Suppressor macrophage treated with lipopolysaccharide for 1 hour (primary cell): ENCODE measurements around the gene SVOP.
"Not testable (repeated sequence)": the region's sequence is repeated elsewhere in the genome, so short reads cannot be mapped to it uniquely, and the experiment has no call there.

Experiments
- DNase-seq, 3 donors: peaks; one replicate each; pipeline ENCODE4 v3.0.0-alpha.2; 2020 to 2022

The SVOP gene

GRCh38 chr12:109020796-109021380 is at the start of gene SVOP:
SVOP (minus strand) TSS chr12:109021068; CDS start chr12:109020868, 200 bp downstream.
- DNase-seq: peak; percentile 84 to 93 (median 89)

DNA sequence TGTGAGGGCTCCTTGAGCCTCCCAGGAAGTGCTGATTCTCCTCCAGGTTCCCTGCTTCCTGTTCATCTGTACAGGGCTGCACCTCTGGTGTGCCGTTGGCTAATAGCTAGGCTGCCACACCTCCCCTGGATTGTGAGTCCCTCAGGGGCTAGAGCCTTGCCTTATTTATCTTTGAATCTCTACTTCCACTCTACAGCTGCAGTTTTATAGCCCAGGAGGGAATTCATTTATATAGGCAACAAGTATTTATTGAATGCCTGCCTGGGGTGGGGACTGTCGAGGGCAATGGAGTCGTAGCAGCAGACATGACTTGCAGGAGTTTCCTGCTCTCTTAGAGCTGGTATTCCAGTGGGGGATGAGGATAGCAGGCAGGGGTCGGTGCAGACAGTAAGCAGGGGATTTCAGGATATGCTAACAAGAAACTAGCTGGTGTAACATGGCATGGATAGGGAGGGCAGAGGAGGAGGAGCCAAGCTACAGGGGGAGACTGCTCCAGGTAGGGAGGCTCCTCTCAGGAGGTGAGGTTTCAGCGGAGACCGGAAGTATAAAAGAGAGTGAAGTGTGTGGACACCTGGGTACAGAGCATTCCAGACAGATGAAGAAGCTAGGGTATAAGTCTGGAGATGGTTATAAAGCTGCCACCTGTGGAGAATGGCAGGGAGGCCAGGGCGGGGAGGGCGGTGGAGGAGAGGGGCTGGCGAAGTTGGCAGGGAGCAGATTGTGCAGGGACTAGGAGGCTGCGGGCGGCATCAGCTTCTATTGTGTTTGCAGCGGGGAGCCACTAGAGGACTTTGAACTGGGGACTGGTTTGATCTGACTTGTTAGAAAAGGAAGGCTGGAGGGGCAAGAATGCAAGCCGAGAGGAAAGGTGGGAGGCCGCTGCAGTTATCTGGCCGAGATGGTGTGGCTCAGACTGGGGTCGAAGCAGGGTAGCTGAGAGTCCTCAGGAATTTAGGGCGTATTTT is 48.7 kb upstream of the SVOP start:
- DNase-seq: no peak

- no peak for DNase-seq
Observed at GRCh38 chr12:109065853-109066193, 45.0 kb upstream of the SVOP start.

DNA sequence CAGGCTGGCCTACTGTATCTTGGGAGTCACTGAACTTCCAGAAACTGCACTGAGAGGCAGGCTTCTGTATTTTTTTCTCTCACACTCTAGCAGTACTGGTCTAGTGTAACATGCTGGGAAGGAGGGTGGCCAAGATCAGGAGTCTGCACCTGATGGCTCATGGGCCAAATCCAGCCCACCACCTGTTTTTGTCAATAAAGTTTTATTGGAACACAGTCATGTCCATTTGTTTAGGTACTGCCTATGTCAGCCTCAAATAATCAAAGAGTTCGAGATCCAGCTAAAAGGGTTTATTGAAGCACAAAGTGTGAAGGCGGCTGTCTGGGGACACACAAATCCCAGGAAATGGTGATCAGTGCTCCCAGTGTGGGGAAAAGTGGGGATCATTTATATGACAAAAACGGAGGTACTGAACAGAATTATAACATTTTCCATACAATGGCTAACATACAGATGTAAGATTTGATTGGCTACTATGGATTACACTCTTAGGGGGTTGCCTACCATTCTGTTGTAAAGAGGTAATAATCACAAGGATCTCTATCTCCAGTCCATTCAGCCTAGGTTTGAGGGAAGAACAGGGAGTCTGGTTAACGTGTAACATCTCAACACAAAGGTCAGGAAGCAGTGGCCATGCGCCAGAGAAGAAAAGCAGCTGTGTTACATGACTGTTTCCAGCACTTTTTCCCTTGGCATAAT is 44.4 kb upstream of the SVOP start:
- no peak for DNase-seq

DNA sequence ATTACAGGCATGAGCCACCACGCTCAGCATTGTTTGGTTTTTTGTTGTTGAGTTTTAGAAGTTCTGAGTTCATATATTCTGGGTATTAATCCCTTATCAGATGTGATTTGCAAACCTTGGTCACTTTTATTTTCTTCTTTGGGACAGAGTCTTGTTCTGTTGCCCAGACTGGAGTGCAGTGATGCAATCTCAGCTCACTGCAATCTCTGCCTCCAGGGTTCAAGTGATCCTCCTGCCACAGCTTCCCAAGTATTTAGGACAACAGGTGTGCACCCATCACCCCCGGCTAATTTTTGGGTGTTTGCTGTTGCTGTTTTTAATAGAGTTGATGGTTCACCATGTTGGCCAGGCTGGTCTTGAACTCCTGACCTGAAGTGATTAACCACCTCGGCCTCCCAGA is 43.3 kb upstream of the SVOP start:
- DNase-seq: no peak

GRCh38 chr12:109058773-109059172 is 37.9 kb upstream of the SVOP start:
- DNase-seq: no peak

GRCh38 chr12:109057376-109057775 is 36.5 kb upstream of the SVOP start:
- no peak for DNase-seq

GRCh38 chr12:109056891-109057290 is 36.0 kb upstream of the SVOP start:
- no peak for DNase-seq

DNA sequence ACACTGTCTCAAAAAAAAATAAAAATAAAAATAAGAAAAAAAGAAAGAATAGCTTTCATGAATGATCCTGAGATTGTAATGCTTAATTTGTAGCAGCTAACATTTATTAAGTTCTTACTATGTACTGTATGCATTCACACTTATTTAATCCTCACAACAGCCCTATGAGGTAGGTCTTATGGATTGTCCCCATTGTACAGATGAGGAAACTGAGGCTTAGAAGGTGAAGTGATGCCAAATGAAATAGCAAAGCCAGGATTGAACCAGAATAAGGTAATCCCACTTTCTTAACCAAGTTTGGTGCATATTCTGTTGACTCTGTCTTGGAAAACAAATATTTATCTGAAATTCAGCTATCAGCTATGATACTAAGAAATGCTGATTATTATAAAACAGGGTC is 33.7 kb upstream of the SVOP start:
- no peak for DNase-seq

- not testable (repeated sequence) for DNase-seq
Observed at GRCh38 chr12:109054124-109054513, 33.3 kb upstream of the SVOP start.

DNA sequence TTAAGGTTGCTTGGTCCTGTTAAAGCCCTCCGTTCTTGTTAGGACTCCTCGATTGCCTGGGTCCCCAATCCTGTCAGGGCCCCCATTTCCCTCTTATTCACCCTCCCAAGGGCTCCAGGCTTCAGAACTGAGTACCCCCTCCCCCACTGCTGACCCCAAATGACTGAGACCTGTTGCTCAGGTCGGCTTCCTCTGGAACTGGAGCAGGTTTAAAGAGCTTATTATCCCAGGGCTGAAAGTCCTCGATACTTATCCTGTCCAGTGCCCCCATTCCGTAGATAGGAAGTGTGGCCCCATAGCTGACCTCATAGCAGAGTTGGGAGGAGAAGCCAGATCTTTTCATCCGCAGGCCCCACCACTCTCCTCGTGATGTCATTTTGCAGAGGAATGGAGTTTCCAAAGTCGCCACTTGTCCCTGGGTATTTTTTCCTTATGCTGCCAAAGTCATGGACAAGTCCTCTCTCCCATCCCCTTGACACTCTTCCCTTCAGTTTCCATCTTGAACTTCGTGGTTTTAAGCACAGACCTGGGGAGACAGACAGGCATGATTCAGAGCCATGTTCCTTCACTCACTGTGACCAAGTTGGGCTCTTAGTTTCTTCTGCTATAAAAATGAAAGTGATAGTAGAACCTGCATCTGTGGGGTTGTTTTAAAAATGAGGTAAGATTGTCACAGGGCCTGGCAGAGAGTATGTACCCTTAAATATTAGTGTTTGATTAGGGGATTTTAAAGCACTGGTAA is 32.7 kb upstream of the SVOP start:
- peak; percentile 67 to 87 (median 68) for DNase-seq

- peak; percentile 88 to 93 (median 90) for DNase-seq
Observed at GRCh38 chr12:109052414-109053323, 31.8 kb upstream of the SVOP start, which contains the start of gene USP30. USP30 (plus strand) TSS chr12:109052576; CDS start chr12:109052679, 103 bp downstream.

GRCh38 chr12:109052097-109052413 is 31.2 kb upstream of the SVOP start:
- no peak for DNase-seq

GRCh38 chr12:109049794-109050193 is 28.9 kb upstream of the SVOP start:
- DNase-seq: not testable (repeated sequence)

GRCh38 chr12:109048706-109049105 is 27.8 kb upstream of the SVOP start:
- peak in 1 of 3 donors; percentile 2 for DNase-seq

DNA sequence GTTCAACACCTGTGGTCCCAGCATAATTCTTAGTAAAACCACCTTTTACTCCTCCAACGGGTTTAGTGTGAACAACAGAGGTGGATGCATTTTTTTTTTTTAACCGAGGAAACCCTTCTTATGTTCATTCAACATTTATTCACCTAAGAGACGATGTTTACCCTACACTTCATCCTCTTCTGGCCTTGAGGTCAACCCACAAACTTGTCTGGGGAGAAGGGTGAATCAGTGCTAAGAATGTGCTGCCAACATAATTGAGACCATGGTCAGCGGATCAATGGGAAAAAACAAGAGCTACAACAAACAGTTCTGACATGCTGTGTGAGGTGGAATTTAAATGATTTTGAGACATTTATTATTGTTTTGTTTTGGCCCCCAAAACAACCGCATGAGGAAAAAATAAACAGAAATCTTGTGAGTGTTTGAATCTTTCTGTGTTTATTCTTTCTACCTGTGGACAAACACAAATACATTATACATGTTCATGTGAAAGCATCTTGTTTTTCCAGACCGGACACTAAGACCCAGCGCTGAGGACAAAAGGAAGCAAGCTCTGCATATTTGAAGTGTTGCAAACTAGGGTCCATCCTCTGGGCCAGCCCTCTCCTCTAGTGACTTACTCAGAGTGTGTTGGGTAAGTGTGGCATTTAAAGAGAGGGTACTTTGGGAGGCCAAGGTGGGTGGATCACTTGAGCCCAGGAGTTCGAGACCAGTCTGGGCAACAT is 26.4 kb upstream of the SVOP start:
- no peak for DNase-seq

DNA sequence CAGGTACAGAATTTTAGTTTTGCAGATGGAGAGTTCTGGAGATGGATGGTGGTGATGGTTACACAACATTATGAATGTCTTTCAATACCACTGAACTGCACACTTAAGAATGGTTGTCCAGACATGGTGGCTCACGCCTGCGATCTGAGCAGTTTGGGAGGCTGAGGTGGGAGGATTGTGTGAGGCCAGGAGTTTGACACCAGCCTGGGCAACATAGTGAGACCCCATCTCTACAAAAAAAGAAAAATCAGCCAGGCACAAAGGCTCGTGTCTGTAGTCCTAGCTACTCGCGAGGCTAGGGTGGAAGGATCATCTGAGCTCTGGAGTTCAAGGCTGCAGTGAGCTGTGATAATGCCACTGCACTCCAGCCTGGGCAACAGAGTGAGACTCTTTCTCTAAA is 23.4 kb upstream of the SVOP start:
- no peak for DNase-seq

GRCh38 chr12:109036975-109037374 is 16.1 kb upstream of the SVOP start:
- DNase-seq: no peak

GRCh38 chr12:109033239-109034196 is 12.7 kb upstream of the SVOP start:
- DNase-seq: peak in 2 of 3 donors; percentile 26 to 27

DNA sequence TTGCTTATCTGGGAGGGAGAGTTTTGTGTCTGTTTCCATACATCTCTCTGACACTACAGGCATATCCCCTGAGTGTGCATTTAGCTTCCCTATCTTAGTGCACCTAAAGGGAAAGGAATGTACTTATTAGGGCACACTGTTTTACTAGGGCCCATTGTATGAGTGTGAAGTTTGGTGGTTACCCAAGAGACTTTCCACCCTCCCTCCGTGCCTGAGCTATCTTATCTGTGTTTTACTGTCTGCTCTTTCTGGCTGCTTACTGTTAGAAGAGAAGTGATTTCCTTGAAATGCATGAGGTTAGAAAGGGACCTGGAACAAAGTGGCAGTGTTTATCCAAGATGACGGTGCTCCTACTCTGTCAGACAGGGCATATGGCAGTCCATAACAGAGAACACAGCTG is 8.5 kb upstream of the SVOP start:
- DNase-seq: no peak
